ENCODE measurements around the gene THRB. TPM values are rescaled to one million over a fixed set of nuclear protein-coding genes. Genes with fewer than 3 reads are reported as not detected.

The THRB gene
- total RNA-seq, 1 experiment from 2014 or later, result 5.8 TPM

- TF ChIP-seq, protein P1, sequence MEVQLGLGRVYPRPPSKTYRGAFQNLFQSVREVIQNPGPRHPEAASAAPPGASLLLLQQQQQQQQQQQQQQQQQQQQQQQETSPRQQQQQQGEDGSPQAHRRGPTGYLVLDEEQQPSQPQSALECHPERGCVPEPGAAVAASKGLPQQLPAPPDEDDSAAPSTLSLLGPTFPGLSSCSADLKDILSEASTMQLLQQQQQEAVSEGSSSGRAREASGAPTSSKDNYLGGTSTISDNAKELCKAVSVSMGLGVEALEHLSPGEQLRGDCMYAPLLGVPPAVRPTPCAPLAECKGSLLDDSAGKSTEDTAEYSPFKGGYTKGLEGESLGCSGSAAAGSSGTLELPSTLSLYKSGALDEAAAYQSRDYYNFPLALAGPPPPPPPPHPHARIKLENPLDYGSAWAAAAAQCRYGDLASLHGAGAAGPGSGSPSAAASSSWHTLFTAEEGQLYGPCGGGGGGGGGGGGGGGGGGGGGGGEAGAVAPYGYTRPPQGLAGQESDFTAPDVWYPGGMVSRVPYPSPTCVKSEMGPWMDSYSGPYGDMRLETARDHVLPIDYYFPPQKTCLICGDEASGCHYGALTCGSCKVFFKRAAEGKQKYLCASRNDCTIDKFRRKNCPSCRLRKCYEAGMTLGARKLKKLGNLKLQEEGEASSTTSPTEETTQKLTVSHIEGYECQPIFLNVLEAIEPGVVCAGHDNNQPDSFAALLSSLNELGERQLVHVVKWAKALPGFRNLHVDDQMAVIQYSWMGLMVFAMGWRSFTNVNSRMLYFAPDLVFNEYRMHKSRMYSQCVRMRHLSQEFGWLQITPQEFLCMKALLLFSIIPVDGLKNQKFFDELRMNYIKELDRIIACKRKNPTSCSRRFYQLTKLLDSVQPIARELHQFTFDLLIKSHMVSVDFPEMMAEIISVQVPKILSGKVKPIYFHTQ (CRISPR knock-in tag; IDR thresholded peaks at IDR 0.05), result no peak
- TF ChIP-seq ZNF425 (CRISPR knock-in tag; conservative IDR thresholded peaks at IDR 0.05), result no peak
- TF ChIP-seq AFF4 (CRISPR knock-in tag; IDR thresholded peaks at IDR 0.05; ENCODE audit: borderline replicate concordance), result no peak
- TF ChIP-seq CDX4 (CRISPR knock-in tag; IDR thresholded peaks at IDR 0.05; ENCODE audit: borderline replicate concordance), result no peak
- TF ChIP-seq FOXJ3 (CRISPR knock-in tag; IDR thresholded peaks at IDR 0.05; ENCODE audit: borderline replicate concordance), result no peak
These were observed 328.1 kb downstream of the THRB start (continued) for GRCh38 chr3:24166515-24166914.

GRCh38 chr3:24165603-24165982, 329.1 kb downstream of the THRB start:
- ATAC-seq, result no peak
- Mint-ChIP-seq H3K4me3 (no peak overlapping the region), H3K27ac (no peak overlapping the region), H3K9me3 (no peaks in the 10 kb centered on the region), H3K4me1 (peaks cover 39% of the 10 kb centered on the region), H3K36me3 (no peaks in the 10 kb centered on the region), H3K27me3 (ENCODE audit: low read depth) (no peaks in the 10 kb centered on the region)
- POLR2A ChIA-PET, result no interaction called here
- CTCF ChIA-PET, result no interaction called here
- DNase-seq (ENCODE audit: low spot score), result no peak
- TF ChIP-seq, protein P2, sequence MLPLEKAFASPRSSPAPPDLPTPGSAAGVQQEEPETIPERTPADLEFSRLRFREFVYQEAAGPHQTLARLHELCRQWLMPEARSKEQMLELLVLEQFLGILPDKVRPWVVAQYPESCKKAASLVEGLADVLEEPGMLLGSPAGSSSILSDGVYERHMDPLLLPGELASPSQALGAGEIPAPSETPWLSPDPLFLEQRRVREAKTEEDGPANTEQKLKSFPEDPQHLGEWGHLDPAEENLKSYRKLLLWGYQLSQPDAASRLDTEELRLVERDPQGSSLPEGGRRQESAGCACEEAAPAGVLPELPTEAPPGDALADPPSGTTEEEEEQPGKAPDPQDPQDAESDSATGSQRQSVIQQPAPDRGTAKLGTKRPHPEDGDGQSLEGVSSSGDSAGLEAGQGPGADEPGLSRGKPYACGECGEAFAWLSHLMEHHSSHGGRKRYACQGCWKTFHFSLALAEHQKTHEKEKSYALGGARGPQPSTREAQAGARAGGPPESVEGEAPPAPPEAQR (CRISPR knock-in tag; IDR thresholded peaks at IDR 0.05), result no peak
- no peak for TF ChIP-seq ATF2 (CRISPR knock-in tag; IDR thresholded peaks at IDR 0.05; ENCODE audit: borderline replicate concordance, low read depth)
- TF ChIP-seq IRF2 (CRISPR knock-in tag; IDR thresholded peaks at IDR 0.05; ENCODE audit: borderline replicate concordance, low read depth), result no peak
- TF ChIP-seq ZNF425 (CRISPR knock-in tag; conservative IDR thresholded peaks at IDR 0.05), result no peak
- no peak for TF ChIP-seq FOXJ3 (CRISPR knock-in tag; IDR thresholded peaks at IDR 0.05; ENCODE audit: borderline replicate concordance)
- TF ChIP-seq, protein P3, sequence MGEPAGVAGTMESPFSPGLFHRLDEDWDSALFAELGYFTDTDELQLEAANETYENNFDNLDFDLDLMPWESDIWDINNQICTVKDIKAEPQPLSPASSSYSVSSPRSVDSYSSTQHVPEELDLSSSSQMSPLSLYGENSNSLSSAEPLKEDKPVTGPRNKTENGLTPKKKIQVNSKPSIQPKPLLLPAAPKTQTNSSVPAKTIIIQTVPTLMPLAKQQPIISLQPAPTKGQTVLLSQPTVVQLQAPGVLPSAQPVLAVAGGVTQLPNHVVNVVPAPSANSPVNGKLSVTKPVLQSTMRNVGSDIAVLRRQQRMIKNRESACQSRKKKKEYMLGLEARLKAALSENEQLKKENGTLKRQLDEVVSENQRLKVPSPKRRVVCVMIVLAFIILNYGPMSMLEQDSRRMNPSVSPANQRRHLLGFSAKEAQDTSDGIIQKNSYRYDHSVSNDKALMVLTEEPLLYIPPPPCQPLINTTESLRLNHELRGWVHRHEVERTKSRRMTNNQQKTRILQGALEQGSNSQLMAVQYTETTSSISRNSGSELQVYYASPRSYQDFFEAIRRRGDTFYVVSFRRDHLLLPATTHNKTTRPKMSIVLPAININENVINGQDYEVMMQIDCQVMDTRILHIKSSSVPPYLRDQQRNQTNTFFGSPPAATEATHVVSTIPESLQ (CRISPR knock-in tag; IDR thresholded peaks at IDR 0.05), result no peak
